HCT116 (cell line): ENCODE data around the gene RPL37A. TPM values are rescaled to one million over a fixed set of nuclear protein-coding genes. Genes with fewer than 3 reads are reported as not detected.

Experiments
- ATAC-seq: fragments of 200-7000 bp; cut with Tn5 transposase; 2 replicates; pipeline ENCODE4 v1.9.1; 2020; ENCODE audit warnings: mild to moderate bottlenecking, moderate library complexity
- BruUV-seq: library from RNA; stranded (reverse); fragments of 400-500 nt; replicated peaks from 2 replicates; lab custom pipeline; 2021; lab: Mats Ljungman, UMichigan
- CTCF ChIA-PET: fragments of 300-600 bp; sonication (Branson Sonifier 250); formaldehyde crosslinking; loops from one replicate; lab custom pipeline; 2021; ENCODE audit warnings: antibody characterized with exemption; lab: Charles Lee
- POLR2A ChIA-PET: fragments of 300-600, 350-600 bp; sonication (Branson Sonifier 250); formaldehyde crosslinking; loops from one replicate; lab custom pipeline; 2021; ENCODE audit warnings: antibody characterized with exemption; lab: Charles Lee
- RAD21 ChIA-PET, 2 experiments: fragments of 300-600 bp; sonication (Branson Sonifier 250); formaldehyde crosslinking; loops; one replicate each; lab custom pipeline; 2023; ENCODE audit warnings: low total read pairs in 2 of 2; ENCODE audit not compliant: uncharacterized antibody in 2 of 2, unreplicated experiment in 2 of 2, low non-redundant PET in 1 of 2; lab: Charles Lee
- DNase-seq: peaks from one replicate; pipeline ENCODE4 v3.0.0-alpha.2; 2010; ENCODE audit warnings: low read depth, low spot score
- H2AFZ ChIP-seq: fragments of 200-600 bp; shearing (Covaris generic), sonication (generic); 2 replicates; pipeline ENCODE4 v1.6.1; 2017; ENCODE audit warnings: low read depth, mixed run types, mixed read lengths, antibody characterized with exemption, low read length; ENCODE audit not compliant: poor library complexity, severe bottlenecking
- H3K27ac ChIP-seq: 2 replicates; pipeline ENCODE4 v1.5.1; 2012; ENCODE audit warnings: low read depth, low read length
- H3K27me3 ChIP-seq: fragments of 200-600 bp; sonication (generic); 2 replicates; pipeline ENCODE4 v1.6.1; 2016; ENCODE audit warnings: mixed run types, low read length, mixed read lengths; ENCODE audit not compliant: insufficient read depth
- H3K36me3 ChIP-seq, 2 experiments: fragments of 200-500 bp in 1 of 2; fragments of 200-600 bp in 1 of 2; sonication (Bioruptor generic) in 1 of 2; sonication (generic) in 1 of 2; 2 replicates each; pipeline versions ENCODE4 v1.5.1 to v1.6.1; 2014 to 2016; ENCODE audit warnings: low read length in 2 of 2, inconsistent platforms in 1 of 2, mixed read lengths in 1 of 2, mixed run types in 1 of 2; ENCODE audit not compliant: insufficient read depth in 2 of 2, control insufficient read depth in 1 of 2
- H3K4me1 ChIP-seq, 2 experiments: fragments of 200-600 bp in 1 of 2; sonication (generic) in 1 of 2; 2 replicates each; pipeline versions ENCODE4 v1.5.1 to v1.6.1; 2012 to 2017; ENCODE audit warnings: low read length in 2 of 2, inconsistent platforms in 1 of 2, mild to moderate bottlenecking in 1 of 2, mixed read lengths in 1 of 2, mixed run types in 1 of 2, moderate library complexity in 1 of 2; ENCODE audit not compliant: insufficient read depth in 2 of 2, control insufficient read depth in 1 of 2
- H3K4me2 ChIP-seq: fragments of 200-600 bp; sonication (generic); 2 replicates; pipeline ENCODE4 v1.6.1; 2017; ENCODE audit warnings: mixed run types, low read length, mixed read lengths
- H3K4me3 ChIP-seq, 2 experiments: fragments of 200-600 bp in 1 of 2; sonication (generic) in 1 of 2; replicated peaks in 1 of 2; 2 replicates each; pipeline ENCODE4 v1.5.1; 2011 to 2016; ENCODE audit warnings: low read length in 2 of 2, control low read depth in 1 of 2, low read depth in 1 of 2, mild to moderate bottlenecking in 1 of 2, mixed read lengths in 1 of 2, mixed run types in 1 of 2
- H3K79me2 ChIP-seq: fragments of 200-600 bp; sonication (generic); 2 replicates; pipeline ENCODE4 v1.6.1; 2017; ENCODE audit warnings: mild to moderate bottlenecking, mixed run types, low read length, moderate library complexity, mixed read lengths; ENCODE audit not compliant: insufficient read depth
- H3K9ac ChIP-seq: fragments of 200-600 bp; sonication (generic); 2 replicates; pipeline ENCODE4 v1.6.1; 2016; ENCODE audit warnings: low read length, mixed read lengths
- H3K9me2 ChIP-seq: fragments of 200-600 bp; sonication (generic), shearing (Covaris generic); 2 replicates; pipeline ENCODE4 v1.6.1; 2017; ENCODE audit warnings: mixed run types, mild to moderate bottlenecking, moderate library complexity; ENCODE audit not compliant: insufficient read depth
- H3K9me3 ChIP-seq, 2 experiments: fragments of 200-500 bp in 1 of 2; fragments of 200-600 bp in 1 of 2; sonication (Bioruptor generic) in 1 of 2; sonication (generic) in 1 of 2; 2 replicates each; pipeline ENCODE4 v1.6.1; 2014 to 2017; ENCODE audit warnings: low read length in 2 of 2, mixed read lengths in 2 of 2, inconsistent platforms in 1 of 2, low read depth in 1 of 2, mild to moderate bottlenecking in 1 of 2, mixed run types in 1 of 2, moderate library complexity in 1 of 2; ENCODE audit not compliant: control insufficient read depth in 1 of 2, insufficient read depth in 1 of 2
- H4K20me1 ChIP-seq: fragments of 200-600 bp; sonication (generic), shearing (Covaris generic); 2 replicates; pipeline ENCODE4 v1.6.1; 2017; ENCODE audit warnings: mixed run types, mild to moderate bottlenecking, moderate library complexity; ENCODE audit not compliant: insufficient read depth
- CEBPB ChIP-seq: IDR thresholded peaks from 2 replicates; pipeline ENCODE4 v1.6.1; 2012; ENCODE audit warnings: low read depth
- EGR1 ChIP-seq: IDR thresholded peaks from 2 replicates; pipeline ENCODE4 v1.6.1; 2012; ENCODE audit warnings: low read depth
- SIN3A ChIP-seq: IDR thresholded peaks from 2 replicates; pipeline ENCODE4 v1.6.1; 2012; ENCODE audit warnings: low read depth
- SRF ChIP-seq: IDR thresholded peaks from 2 replicates; pipeline ENCODE4 v1.6.1; 2012; ENCODE audit warnings: low read depth
- ZNF274 ChIP-seq: fragments of 200-500 bp; sonication (Bioruptor generic); IDR thresholded peaks from 2 replicates; pipeline ENCODE4 v1.6.1; 2014; ENCODE audit warnings: mild to moderate bottlenecking, low read depth, low read length, inconsistent platforms
- intact Hi-C: fragments of 100-400 bp; cut with micrococcal nuclease; formaldehyde crosslinking; loops from 2 replicates; pipeline ENCODE4 v1.10.0; 2022
- total RNA-seq: library from RNA; stranded (reverse); gene quantifications from one replicate; pipeline ENCODE4 v1.2.1, GENCODE V29; 2021; ENCODE audit not compliant: unreplicated experiment
- TF ChIP-seq, protein P1 (sequence below), 3 experiments: fragments of 200-600 bp in 1 of 3; sonication (generic) in 1 of 3; IDR thresholded peaks in 2 of 3; conservative IDR thresholded peaks in 1 of 3; 2 replicates each; pipeline ENCODE4 v1.5.1; 2012 to 2017; ENCODE audit warnings: low read depth in 2 of 3, low read length in 2 of 3, antibody characterized with exemption in 1 of 3, borderline replicate concordance in 1 of 3, control low read depth in 1 of 3, mild to moderate bottlenecking in 1 of 3, mixed read lengths in 1 of 3, mixed run types in 1 of 3, moderate library complexity in 1 of 3; ENCODE audit not compliant: insufficient read depth in 1 of 3

RPL37A gene
- total RNA-seq, 1 experiment from 2014 or later, result 3,018 TPM

DNA sequence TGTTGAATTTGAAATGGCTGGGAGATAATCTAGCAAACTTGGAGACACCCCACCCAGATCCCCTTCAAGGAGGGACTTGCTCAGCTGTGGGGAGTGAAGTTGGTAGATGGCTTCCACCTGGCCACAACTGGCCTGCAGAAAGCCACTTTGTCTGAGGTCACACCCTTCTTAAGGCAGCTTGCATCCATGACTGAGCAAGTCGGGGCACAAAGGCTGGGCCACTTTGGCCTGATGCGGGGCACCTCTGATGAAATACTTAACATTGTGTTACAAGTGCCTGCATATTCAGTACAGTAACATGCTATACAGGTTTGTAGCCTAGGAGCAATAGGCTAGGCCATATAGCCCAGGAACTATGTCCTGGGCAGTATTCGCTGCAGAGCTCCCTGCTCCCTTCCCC lies 13.4 kb upstream of the RPL37A start:
- no peaks in the 10 kb centered on the region for H3K79me2 ChIP-seq
- DNase-seq (no peak), ATAC-seq (no peak)
- H3K4me3 ChIP-seq, result no peak overlapping the region
- ChIA-PET CTCF (no interaction called here), POLR2A (no interaction called here), RAD21 (no interaction called here)
- peaks cover 0 to 2% of the 10 kb centered on the region in 2 experiments; a peak in 1 of 4 replicates for H3K36me3 ChIP-seq
- no peaks in the 10 kb centered on the region for H3K4me1 ChIP-seq
- no peaks in the 10 kb centered on the region for H3K9me2 ChIP-seq
- H3K27me3 ChIP-seq, result no peaks in the 10 kb centered on the region
- H2AFZ ChIP-seq, result no peak overlapping the region
- no peak overlapping the region for H3K27ac ChIP-seq
- no TSS peak for BruUV-seq
- no peak overlapping the region for H3K9ac ChIP-seq
- H3K4me2 ChIP-seq, result no peak overlapping the region
- intact Hi-C loops, result no loop called here
- H3K9me3 ChIP-seq, result no peaks in the 10 kb centered on the region
- TF ChIP-seq ZNF274 (no peak), CEBPB (no peak), SRF (no peak)
- H4K20me1 ChIP-seq, result no peaks in the 10 kb centered on the region

DNA sequence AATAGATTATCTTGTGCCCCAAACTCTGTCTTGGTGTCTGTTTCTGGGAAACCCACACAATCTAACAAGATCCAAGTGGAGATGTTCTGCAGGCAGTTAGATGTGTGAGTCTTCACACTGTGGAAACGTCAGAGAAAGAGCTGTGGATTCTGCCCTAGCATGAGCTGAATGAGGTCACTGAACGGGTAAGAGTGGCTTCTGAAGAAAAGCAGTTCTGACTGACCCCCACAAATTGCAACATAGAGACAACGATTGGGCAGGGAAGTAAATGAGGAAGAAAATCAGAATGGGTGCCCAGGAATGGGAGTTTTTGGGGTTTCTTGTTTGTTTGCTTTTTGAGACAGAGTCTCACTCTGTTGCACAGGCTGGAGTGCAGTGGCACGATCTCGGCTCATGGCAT lies 12.9 kb upstream of the RPL37A start:
- no peak for TF ChIP-seq EGR1
- TF ChIP-seq SIN3A, result no peak
- TF ChIP-seq, protein P1, sequence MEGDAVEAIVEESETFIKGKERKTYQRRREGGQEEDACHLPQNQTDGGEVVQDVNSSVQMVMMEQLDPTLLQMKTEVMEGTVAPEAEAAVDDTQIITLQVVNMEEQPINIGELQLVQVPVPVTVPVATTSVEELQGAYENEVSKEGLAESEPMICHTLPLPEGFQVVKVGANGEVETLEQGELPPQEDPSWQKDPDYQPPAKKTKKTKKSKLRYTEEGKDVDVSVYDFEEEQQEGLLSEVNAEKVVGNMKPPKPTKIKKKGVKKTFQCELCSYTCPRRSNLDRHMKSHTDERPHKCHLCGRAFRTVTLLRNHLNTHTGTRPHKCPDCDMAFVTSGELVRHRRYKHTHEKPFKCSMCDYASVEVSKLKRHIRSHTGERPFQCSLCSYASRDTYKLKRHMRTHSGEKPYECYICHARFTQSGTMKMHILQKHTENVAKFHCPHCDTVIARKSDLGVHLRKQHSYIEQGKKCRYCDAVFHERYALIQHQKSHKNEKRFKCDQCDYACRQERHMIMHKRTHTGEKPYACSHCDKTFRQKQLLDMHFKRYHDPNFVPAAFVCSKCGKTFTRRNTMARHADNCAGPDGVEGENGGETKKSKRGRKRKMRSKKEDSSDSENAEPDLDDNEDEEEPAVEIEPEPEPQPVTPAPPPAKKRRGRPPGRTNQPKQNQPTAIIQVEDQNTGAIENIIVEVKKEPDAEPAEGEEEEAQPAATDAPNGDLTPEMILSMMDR (IDR thresholded peaks at IDR 0.05 in 2 of 3, conservative IDR thresholded peaks at IDR 0.05 in 1 of 3; ENCODE audit: borderline replicate concordance in 1 of 3, insufficient read depth in 1 of 3, low read depth in 2 of 3, low read length in 2 of 3), result no peak
- TF ChIP-seq, all 23 proteins: peak for 0
- intact Hi-C loops, result no loop called here
- no TSS peak for BruUV-seq
- H2AFZ ChIP-seq, result no peak overlapping the region
- H3K36me3 ChIP-seq, result peaks cover 0 to 2% of the 10 kb centered on the region in 2 experiments; a peak in 1 of 4 replicates
- no peak overlapping the region for H3K4me3 ChIP-seq
- no peaks in the 10 kb centered on the region for H3K9me2 ChIP-seq
- no peak overlapping the region for H3K4me2 ChIP-seq
- H3K79me2 ChIP-seq, result no peaks in the 10 kb centered on the region
- ATAC-seq (no peak), DNase-seq (no peak)
- CTCF ChIA-PET, result no interaction called here
- RAD21 ChIA-PET, result no interaction called here
- H3K27me3 ChIP-seq, result no peaks in the 10 kb centered on the region
- H4K20me1 ChIP-seq, result no peaks in the 10 kb centered on the region
- H3K9me3 ChIP-seq, result no peaks in the 10 kb centered on the region
- H3K9ac ChIP-seq, result no peak overlapping the region
- POLR2A ChIA-PET, result no interaction called here
- no peak overlapping the region for H3K27ac ChIP-seq
- no peaks in the 10 kb centered on the region for H3K4me1 ChIP-seq
